Activated naive CD4-positive, alpha-beta T cell treated with Interleukin-2 at 50 U/mL for 16 hours (primary cell): ENCODE measurements around the gene ACOX3.

Experiments used
- DNase-seq: peaks from one replicate; pipeline ENCODE4 v3.0.0-alpha.2; 2020

Gene ACOX3

DNA sequence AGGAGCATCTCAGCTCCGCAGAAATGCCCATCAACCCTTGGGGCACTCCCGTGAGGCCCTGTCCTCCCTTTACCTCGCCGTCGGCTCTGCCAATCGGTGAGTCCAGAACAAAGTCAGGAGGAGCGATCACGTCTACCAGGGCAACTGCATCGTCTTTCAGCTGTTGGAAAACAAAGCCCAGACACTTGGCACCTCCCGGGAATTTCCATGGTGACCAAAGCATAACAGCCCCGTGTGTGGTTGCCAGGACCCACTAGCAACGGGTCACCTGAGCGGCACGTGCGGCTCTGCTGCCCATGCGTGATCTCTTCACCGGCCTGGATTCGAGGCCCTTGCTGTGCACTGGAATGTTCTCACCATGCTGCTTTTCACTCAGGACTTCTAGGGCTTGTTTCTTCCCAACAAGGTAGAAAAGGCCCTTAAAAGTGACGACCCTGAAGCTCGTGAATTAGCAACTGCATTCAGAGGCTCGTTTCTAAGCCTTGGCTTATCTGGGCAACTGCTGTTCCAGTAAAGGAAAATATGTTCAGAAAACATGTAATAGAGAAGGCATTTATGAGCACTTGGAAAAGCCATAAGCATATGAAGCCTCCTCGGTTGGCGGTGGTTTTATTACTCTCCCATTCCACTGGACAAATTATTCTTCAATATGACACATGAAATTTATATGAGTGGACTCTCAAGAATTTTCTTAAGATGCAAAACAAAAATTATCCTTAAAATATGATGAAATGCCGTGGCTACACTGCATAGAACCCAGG is 69.5 kb downstream of the ACOX3 start:
- DNase-seq = no peak

DNA sequence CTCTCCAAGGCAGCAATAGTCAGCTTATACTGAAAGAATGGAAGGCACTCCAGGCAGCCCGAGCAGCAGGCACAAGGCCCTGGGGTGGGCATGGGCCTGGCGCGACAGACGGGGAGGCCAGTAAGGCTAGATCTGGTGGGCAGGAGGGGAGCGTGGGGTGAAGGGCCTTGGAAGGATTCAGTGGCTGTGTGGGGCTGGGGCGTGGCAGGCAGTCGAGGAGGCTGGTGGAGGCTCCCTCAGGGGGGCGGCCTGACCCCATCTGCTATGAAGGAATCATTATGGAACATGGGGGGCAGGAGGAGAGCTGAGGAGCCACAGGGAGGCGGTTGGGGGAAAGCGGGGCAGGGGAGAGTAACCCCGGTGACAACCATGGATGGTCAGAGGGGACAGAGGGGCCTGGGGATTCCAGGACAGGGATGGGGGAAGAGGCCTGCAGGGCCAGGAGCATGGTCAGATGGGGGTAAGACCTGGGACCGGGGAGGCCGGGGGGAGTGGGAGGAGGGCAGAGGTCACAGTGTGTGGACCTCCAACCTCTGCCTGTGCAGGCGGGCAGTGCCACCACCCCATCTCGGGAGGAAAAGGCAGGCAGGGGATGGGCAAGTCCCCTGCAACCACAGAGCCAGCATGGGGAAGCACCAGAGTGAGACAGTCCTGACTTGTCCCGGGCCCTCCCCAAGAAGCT is 70.3 kb downstream of the ACOX3 start:
- no peak for DNase-seq

DNA sequence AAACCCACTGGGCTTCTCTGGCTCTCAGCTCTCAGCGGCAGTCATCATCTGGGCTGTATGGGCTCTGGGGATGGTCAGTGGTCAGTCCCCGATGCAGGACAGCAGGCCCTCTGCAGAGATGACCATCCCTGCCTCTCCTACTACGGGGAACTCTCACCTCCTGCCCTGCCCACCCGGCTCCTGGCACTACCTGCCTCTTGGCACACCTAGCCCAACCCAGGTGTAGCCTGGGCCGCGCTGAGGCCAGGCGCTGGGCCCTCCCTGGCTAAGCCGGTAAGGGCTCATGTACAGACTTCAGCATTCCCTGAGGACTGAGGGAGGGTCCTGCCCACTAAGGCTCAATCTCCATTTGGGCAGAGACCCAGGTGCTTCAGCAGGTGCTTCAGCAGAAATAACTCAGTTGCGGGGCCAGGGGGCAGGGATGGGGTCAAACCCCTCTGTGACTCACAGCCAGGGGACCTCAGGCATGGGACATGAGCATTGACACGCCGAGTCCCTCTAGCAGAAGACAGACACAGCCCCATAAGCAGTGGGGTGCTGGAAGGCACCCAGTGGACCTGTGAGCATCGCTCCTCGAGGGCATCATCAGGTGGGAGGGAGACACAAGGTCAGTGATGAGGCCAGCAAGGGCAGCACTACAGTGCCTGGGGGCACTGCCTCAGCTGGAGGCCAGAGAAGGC is 71.0 kb downstream of the ACOX3 start:
- no peak for DNase-seq

DNA sequence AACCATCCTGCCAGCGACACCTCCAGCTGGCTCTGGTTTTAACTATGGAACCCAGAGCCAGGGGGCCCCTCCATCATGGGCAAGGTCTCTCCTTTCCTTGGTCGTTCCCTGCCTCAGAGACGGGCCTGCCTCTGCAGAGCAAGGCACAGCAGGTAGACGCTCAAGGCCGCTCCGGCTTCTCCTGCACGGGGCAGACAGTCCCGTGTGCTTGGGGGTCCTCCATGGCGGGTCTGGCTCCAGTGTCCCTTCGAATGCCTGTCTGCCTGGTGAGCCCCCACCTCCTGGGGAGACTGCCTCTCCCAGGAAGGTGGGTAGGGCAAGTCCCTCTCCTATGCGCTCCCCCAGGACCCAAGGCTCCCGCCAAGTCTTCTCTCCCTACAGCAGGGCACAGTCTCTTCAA is 71.5 kb downstream of the ACOX3 start:
- no peak for DNase-seq

DNA sequence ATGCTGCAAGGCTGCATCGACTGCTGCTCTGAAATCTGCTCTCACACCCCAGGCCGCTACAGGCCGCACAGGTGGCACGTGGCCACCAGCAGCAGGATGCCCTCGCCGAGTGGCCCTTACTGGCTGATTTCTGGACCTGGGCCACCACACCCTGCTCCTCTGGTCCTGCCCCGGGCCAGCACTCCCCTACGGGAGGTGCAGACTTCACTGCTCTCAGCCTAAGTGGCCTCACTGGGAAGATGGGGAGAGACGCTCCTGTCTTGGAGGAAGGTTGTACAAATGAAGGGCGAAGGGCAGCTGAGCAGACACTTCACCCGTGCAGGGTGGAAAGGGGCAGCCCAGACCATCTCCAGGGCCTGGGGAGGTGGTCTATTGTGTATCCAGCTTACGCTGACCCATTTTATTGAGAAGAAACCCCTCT is 72.5 kb downstream of the ACOX3 start:
- no peak for DNase-seq

DNA sequence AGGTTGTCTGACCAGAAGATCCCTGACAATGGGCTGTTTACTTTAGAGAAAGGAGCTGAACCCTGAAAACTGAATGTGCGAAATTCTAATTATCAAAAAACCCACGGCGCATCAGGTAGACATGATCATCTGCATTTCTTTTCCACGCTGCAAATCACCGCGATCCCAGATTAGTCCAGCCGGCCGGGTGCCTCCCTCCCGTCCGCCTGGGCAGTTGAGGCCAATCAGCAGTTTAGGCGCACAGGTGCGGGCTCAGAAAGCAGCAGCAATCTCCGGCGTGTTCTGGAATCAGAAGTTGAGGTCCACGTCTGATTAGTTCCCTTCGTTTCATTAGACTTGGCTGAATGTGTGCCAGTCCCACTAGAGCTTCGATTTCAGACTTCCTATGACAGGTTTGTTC is 73.9 kb downstream of the ACOX3 start:
- DNase-seq = no peak

DNA sequence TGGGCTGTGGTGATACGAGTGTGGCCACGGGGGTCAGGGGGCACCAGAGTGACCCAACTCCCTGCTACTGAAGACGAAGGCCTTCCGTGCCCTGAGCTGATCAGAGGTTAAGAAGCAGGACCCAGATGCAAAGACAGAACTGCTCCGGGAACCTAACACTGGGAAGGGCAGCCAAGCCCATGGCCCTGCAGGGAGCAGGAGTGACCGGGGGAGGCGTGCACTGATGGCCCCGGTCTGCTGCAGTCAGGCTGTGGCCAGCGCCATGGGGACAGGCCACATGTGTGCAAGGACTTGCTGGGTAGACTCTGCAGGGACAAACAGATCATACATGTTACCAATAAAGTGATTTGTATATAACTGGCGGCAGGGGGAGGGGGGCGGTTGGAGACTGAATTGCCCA is 74.6 kb downstream of the ACOX3 start:
- DNase-seq = no peak

DNA sequence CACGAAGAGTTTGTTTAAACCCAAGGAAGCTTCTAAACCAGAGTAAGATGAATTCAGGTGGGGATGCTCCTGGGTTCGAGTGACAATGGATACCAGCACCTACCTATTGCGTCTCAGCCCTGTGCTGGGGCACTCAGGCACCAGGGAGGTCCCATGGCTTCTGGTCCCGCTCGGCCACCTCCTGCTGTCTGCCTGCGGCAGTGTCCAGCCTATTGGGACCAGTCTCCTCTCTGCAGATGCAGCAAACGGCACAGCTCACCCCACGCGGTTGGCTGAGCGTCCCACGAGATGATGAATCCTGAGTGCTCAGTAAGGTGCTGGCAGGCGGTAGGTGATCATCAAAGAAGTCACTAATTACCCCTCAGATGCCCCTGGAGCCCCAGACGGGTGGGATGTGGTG is 75.2 kb downstream of the ACOX3 start:
- DNase-seq = no peak

DNA sequence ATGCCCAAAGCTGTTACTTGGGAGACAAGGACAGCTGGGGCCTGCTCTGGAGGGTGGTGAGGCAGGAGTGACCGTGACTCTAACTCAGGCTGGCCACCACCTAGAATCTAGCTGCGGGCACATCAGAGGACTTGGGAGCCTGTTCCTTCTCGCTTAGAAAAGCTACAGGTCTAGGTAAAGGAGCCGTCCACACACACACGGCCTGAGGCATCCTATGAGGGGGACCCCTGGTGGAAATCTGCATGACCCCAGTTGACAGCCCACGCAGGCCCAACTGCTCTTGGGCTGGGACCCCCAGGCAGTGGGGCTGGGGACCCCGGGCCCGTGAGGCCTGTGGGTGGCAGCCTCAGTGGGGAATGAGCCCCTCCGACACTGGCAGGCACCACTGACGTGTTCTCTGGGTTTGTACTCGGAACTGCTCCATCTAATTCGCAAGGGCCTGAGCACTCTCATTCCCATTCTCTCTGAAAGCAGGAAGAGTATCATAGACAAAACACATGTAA is 75.6 kb downstream of the ACOX3 start:
- DNase-seq = no peak

DNA sequence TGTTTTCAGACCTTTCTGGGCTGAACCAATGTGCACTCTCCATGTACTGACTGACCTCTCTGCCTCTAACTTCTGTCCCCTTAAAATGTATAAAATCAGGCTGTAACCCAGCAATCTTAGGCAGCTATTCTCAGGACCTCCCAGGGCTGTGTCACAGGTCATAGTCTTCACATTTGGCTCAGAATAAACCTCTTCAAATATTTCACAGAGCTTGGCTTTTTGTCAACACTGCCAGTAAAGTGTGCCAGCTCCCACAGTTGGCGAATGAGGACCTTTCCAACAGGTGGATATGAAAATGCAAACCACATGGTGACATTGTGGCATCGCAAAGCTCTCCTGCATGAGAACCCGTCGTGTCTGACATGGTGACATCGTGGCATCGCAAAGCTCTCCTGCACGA is 76.4 kb downstream of the ACOX3 start:
- no peak for DNase-seq

DNA sequence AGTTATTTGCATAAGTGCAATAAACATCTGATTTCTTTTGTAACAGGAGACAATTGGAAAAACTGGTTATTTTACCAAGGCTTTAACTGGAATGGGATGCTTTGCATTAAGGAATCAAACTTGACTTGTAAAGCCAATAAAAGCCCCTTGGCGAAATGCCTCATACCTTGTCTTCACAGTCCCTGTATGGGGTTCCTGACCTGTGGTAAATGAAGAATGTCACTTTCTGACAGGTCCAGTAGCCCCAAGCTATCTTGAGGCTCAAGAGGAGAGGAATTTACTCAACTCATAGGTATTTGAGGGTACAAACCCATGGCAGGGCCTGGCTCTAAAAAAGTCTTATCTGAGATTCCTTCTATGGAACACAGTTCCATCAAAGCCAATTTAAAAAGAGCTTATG is 78.0 kb downstream of the ACOX3 start:
- no peak for DNase-seq

DNA sequence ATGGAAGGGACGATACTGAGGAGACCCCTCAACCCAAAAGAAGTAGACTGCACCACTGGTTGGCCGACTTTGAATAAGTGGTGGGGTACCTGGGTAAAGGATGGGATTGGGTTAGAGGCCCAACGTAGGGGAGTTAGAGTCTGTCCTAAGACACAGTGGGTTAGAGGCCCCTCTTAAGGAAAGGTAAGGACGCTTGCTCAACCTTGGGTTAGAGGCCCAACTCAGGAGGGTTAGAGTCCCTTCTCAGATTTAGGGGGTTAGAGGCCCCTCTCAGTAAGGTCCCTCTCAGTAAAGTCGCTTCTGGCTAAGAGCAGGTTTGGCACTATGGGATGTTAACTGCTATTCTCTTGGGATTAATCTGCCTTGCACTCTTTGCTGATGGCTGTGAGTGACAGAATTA is 81.3 kb downstream of the ACOX3 start:
- DNase-seq = no peak

DNA sequence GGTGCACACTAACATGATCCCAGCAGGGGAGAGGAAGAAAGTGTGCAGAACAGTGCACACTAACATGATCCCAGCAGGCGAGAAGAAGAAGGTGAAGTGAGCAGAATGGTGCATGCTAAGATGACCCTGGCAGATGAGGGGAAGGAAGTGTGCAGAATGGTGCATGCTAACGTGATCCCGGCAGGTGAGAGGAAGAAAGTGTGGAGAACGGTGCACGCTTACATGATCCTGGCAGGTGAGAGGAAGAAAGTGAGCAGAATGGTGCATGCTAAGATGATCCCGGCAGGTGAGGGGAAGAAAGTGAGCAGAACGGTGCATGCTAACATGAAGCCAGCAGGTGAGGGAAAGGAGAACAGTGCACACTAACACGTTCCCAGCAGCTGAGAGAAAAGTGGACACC is 83.7 kb downstream of the ACOX3 start:
- DNase-seq = no peak

DNA sequence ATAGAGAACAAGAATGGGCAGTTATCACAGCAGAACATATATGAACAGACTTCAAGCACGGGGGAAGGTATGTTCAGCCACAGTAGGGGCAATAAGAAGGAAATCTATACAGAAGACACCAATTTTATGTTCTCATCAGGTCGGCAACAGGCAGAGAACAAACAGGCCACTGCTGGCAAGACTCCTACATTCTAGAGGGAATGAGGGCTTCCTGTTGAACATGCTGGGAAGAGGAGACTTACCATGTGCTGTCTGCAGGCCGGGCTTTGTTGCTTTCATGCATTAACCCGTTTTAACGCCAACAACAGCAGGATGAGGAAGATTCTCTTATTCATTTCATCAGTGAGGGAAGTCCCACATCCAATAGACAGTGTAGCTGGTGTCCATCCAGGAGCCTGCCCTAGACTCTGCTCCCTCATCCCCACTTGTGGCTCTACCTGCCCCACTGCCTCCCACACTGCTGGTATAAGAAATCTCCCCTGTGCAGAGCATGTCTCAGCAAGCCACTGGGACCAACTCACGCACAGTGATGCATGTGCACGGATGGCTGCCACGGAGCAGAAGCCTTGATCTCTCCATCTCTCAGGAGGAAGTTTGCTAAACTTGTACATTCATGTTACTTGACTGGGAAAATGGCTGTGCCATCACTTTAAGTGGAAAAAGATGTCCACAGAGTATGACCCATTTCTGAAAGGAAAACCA is 84.5 kb downstream of the ACOX3 start:
- no peak for DNase-seq

DNA sequence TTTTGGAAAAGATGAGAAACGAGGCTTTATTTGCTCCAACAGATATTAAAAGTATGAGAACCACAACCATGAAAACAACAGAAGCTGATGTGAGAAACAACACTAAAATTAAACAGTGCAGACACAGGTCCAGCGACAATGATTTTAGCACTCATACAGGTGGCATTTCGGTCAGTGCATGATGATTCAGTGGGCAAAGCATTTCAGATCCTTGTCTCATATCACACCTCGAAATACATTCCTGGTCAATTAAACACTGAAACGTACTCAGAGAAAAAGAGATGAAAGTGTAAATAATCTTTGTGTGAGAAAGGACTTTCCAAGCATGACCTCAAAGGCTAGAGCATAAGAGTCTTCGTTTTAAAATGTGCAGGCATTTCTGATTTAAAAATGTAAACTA is 85.2 kb downstream of the ACOX3 start:
- DNase-seq = no peak

DNA sequence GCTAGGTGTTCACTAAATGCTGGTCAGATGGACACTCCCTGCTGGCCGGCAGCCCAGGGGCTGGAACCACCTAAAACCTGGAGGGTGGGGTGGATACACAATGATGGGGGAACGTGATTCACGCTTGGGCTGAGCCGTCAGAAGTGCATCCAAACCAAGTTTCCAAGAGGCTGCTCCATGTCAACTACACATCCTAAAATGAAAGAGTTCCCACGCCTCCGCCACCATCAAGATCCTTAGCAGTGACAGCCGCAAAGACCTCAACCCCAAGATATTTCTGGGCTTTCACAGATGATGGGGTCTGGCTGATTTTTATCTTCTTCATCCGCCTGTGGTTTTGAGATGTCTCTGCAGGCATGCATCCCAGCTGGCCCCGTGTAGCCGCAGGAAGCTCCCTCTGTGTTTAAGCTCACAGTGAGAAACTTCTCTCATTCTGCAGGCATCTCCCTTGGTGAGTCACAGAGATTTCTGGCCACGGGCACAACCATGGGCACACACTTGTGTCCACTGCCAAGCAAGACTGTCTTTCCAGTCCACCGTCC is 86.5 kb downstream of the ACOX3 start:
- DNase-seq = no peak

DNA sequence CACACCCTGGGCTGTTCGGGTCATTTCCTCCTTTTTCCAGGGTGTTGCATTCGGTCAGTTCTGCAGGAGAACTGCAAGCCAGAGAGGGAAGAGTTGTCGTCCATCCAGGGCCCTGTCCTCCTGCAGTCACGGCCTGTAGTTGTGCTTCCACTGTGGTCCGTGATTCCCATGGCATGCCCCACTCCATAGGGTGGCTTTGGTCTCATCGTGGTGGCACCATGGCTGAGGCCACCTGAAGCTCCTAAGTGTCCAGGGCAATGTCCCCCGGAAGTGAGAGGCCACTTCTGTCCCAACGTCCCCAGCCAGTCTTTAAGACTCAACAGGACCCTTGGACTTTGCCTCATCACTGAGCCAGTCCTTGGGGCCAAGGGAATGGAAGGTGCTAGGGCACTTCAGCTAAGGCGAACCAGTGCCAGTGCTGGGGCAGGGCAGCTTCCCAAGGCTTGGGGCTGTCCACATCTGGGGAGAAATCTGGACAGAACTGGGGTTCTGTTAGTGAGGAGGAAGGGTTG is 87.3 kb downstream of the ACOX3 start:
- no peak for DNase-seq

DNA sequence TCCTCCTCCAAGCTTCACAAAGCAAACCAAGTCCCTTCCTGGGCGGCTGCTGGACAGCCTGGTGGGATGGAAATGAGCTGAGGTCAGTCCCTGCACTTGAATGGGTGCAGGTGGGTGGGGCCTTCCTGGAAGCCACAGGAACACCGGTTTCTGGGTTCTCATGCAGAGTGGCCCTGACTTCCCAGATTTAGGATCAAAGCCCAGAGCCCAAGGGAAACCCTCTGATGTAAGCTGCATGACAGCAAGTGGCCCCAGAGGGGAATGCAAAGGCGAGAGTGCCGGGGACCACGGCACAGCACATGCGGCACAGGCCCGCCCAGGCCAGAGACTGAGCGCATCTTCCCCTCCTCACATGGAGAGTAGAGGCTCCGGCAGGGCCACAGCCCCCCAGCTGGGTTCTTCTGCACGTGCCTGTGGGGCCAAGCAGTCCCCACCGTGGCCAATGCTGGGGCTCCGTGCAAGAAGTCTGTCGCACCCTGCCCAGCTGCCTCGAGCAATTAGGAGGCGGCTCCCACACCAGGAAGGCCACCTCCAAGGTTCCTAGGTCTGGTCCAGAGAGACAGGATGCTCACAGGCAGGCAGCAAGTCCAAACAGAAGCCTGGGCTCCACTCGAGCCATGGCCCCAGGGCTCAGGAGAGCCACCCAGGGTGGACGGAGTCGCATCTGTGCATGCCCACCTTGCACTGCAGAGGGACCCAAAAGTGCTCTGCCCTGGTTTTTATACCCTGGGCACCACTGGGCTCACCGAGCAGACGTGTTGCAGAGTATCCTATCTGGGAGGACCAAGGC is 88.0 kb downstream of the ACOX3 start:
- no peak for DNase-seq

DNA sequence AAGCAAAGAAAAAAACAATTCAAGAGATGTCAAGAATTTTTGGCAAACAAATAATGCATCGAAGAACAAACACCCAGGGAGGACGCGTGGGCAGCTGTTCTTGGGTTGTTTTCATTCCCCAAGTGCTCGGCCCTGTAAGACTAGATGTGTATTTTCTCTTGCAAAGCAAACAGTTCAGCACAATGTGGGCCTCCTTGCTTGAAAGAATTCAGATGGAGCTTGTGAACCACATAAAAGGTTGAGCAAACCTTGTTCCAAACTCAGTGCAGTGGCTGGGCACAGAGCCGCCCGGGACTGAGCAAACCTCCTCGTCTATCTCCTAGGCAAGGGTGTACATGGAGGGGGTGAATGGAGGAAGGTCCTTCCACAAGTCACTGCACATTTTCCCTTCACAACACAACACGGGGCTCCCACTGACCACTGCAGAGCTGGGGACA is 88.6 kb downstream of the ACOX3 start:
- no peak for DNase-seq

DNA sequence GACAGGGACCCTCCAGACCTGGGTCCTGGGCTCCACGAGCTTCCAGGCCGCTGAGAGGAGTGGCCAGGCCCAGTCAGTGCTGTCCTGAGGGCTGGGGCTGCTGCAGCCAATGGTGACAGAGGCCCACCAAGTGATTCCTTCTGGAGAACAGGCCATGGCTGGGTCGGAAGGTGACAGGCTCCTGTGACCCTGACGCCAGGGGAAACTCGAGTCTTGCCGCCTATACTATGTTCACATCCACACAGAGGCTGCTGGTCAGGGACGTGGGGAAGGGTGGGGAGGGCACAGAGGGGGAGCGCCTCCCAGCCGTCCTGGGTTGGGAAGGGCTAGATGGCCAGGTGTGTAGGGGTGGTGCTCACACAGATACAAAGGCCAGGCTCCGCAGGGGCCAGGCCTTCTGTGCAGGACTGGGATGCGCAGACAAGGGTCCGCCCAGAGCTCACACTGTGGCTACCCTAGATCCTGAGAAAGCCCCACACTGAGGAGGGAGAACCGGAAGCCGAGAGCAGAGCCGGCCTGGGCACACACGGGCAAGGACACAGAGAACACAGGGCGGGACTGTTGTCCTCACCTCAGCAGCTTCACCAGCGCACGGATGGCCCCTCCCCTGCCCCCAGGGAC is 89.6 kb downstream of the ACOX3 start:
- DNase-seq = no peak

DNA sequence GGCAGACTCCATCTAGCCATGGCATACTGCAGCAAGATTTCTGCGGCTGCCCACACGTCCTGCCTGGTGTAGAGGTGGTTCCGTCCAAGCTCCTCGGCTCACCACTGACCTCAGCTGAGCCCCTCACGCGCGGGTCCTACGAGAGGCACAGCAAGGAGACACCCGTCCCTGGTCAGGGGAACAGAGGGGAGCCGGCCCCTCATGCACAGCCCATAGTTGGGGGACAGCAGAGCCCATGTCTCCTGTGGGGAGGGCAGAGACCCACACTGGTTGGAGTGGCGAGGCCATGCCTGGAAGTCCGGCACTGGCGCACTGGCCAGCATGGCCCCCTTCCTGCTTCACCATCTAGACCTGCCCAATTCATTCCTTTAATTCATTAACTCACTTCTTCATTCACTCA is 90.2 kb downstream of the ACOX3 start:
- no peak for DNase-seq
